Heart right ventricle (tissue), 16 donors: ENCODE data around the gene HMG20B. TPM values are rescaled to one million over a fixed set of nuclear protein-coding genes. Genes with fewer than 3 reads are reported as not detected.

Experiments used
- ATAC-seq, 8 donors: fragments of 200-7000 bp; cut with Tn5 transposase; one replicate each; pipeline ENCODE4 v1.9.1; 2020; ENCODE audit warnings: mild to moderate bottlenecking in 8 of 8, moderate library complexity in 8 of 8, moderate number of reproducible peaks in 1 of 8
- DNase-seq, 2 donors: peaks; one replicate each; pipeline ENCODE4 v3.0.0-alpha.2; 2020
- H3K27ac ChIP-seq, 10 donors: fragments of 200-600 bp; sonication (generic) in 2 of 10; one replicate each; pipeline versions ENCODE4 v1.5.0 to v1.8.0; 2020 to 2022; ENCODE audit warnings: mild to moderate bottlenecking in 3 of 10
- H3K27me3 ChIP-seq, 7 donors: fragments of 200-600 bp; one replicate each; pipeline ENCODE4 v1.8.0; 2021 to 2022; ENCODE audit warnings: mild to moderate bottlenecking in 2 of 7
- H3K36me3 ChIP-seq, 9 donors: fragments of 200-600 bp; sonication (generic) in 1 of 9; one replicate each; pipeline versions ENCODE4 v1.5.0 to v1.8.0; 2020 to 2022; ENCODE audit warnings: mild to moderate bottlenecking in 2 of 9
- H3K4me1 ChIP-seq, 9 donors: fragments of 200-600 bp; sonication (generic) in 1 of 9; one replicate each; pipeline versions ENCODE4 v1.5.0 to v1.8.0; 2020 to 2022; ENCODE audit warnings: mild to moderate bottlenecking in 4 of 9
- H3K4me3 ChIP-seq, 10 donors: fragments of 200-600 bp; sonication (generic) in 2 of 10; one replicate each; pipeline versions ENCODE4 v1.5.0 to v1.8.0; 2020 to 2022; ENCODE audit warnings: mild to moderate bottlenecking in 7 of 10, moderate library complexity in 2 of 10
- H3K9me3 ChIP-seq, 11 donors: fragments of 200-600 bp in 10 of 11; sonication (generic) in 2 of 11; one replicate each; pipeline versions ENCODE4 v1.5.0 to v1.8.0; 2013 to 2022; ENCODE audit warnings: mild to moderate bottlenecking in 2 of 11, control low read depth in 1 of 11, moderate library complexity in 1 of 11
- WGBS, 2 donors: extraction: QIAGEN DNeasy Blood & Tissue Kit; methylation state at CpG; one replicate each; pipeline ENCODE4 v1.1.7; 2013; ENCODE audit warnings: inconsistent platforms in 1 of 2; 5-methylcytosine and 5-hydroxymethylcytosine counted together
- intact Hi-C, 10 donors: fragments of 100-400 bp; cut with DNase I; formaldehyde crosslinking; loops; one replicate each; pipeline versions ENCODE4 v1.11.1 to v1.14.2; 2022
- polyA plus RNA-seq, 2 donors: library from polyadenylated mRNA; stranded (reverse); fragments of 200-250 nt; gene quantifications; one replicate each; pipeline ENCODE4 v1.2.3, GENCODE V29; 2013
- total RNA-seq, 10 donors: library from RNA; stranded (reverse); fragmentation: NEBNext Ultra II Directional in 3 of 10; extraction: Animal tissue kit (Norgen Biotek cat#: 25700) in 3 of 10; gene quantifications; one replicate each; pipeline versions ENCODE4 v1.2.1 to v1.2.4, GENCODE V29; 2021 to 2023
- TF ChIP-seq, protein P1 (sequence below), 9 donors: fragments of 200-600 bp; sonication (generic) in 2 of 9; IDR thresholded peaks; one replicate each; pipeline versions ENCODE4 v1.5.0 to v1.8.0; 2021 to 2022; ENCODE audit warnings: antibody characterized with exemption in 9 of 9, mild to moderate bottlenecking in 5 of 9, moderate library complexity in 1 of 9
- donor health status: Arrhythmogenic right ventricular cardiomyopathy.
- donor health status: ischemic (EF 13 %, LVEDD 7.1; RV severe dilation, severe dysfunction).
- donor health status: healthy with polysubstance abuse.
- donor health status: DM: no; HTN: yes; CAD: no.
- donor health status: DM: no; HTN: no; CAD: no.
- donor health status: ischemic (EF 25% LVEDD 6.9; RV normal size, moderate dysfunction).
- donor health status: ischemic (EF 25% LVEDD 5.7; RV mildly dilated, moderate dysfunction).
- donor health status: healthy.
- donor health status: DM: yes; HTN: yes; CAD: no.
- donor health status: Ischemic cardiomyopathy.
- donor health status: ischemic (EF 35%, LVEDD 5.7; RV mildly dilated, moderate dysfunction).
- donor health status: nonischemic (EF 11% LVEDD 7.7; RV severe dilation, severe dysfunction).
- donor health status: DM: yes; HTN: yes; CAD: no.
- donor health status: PGD.
- donor health status: ischemic (EF 29% LVEDD 5.4; RV normal size, mild dysfunction).
- donor health status: nonischemic (EF 23%, LVEDD 6.1; RV moderate dilation, normal function).

Gene HMG20B
- total and polyA plus RNA-seq, 12 donors, result 19.5 to 73.3 (median 32.0) TPM

GRCh38 chr19:3609779-3610719, 37.3 kb downstream of the HMG20B start:
- Histone ChIP-seq H3K9me3 (no peaks in the 10 kb centered on the region), H3K4me3 (no peak overlapping the region), H3K36me3 (peaks cover 0 to 41% (median 18%) of the 10 kb centered on the region in 9 donors), H3K27ac (peak overlapping the region in 9 of 10 donors; percentile 56 to 95 (median 92)), H3K4me1 (peaks cover 10 to 55% (median 45%) of the 10 kb centered on the region in 9 donors), H3K27me3 (peaks cover 0 to 22% (median 2%) of the 10 kb centered on the region in 7 donors)
- intact Hi-C loops, result loop anchor here in 3 of 10 donors (5.0 to 10.0 kb wide), 3 partner anchors 33 to 295 kb away; no protein-coding TSS in a partner anchor
- WGBS, 2 donors, result 64 to 68% methylated on average over 24 of the region's 24 CpGs
- DNase-seq (peak in 1 of 2 donors; percentile 12), ATAC-seq (no peak)
- TF ChIP-seq, protein P1, sequence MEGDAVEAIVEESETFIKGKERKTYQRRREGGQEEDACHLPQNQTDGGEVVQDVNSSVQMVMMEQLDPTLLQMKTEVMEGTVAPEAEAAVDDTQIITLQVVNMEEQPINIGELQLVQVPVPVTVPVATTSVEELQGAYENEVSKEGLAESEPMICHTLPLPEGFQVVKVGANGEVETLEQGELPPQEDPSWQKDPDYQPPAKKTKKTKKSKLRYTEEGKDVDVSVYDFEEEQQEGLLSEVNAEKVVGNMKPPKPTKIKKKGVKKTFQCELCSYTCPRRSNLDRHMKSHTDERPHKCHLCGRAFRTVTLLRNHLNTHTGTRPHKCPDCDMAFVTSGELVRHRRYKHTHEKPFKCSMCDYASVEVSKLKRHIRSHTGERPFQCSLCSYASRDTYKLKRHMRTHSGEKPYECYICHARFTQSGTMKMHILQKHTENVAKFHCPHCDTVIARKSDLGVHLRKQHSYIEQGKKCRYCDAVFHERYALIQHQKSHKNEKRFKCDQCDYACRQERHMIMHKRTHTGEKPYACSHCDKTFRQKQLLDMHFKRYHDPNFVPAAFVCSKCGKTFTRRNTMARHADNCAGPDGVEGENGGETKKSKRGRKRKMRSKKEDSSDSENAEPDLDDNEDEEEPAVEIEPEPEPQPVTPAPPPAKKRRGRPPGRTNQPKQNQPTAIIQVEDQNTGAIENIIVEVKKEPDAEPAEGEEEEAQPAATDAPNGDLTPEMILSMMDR (IDR thresholded peaks at IDR 0.05), result no peak

DNA sequence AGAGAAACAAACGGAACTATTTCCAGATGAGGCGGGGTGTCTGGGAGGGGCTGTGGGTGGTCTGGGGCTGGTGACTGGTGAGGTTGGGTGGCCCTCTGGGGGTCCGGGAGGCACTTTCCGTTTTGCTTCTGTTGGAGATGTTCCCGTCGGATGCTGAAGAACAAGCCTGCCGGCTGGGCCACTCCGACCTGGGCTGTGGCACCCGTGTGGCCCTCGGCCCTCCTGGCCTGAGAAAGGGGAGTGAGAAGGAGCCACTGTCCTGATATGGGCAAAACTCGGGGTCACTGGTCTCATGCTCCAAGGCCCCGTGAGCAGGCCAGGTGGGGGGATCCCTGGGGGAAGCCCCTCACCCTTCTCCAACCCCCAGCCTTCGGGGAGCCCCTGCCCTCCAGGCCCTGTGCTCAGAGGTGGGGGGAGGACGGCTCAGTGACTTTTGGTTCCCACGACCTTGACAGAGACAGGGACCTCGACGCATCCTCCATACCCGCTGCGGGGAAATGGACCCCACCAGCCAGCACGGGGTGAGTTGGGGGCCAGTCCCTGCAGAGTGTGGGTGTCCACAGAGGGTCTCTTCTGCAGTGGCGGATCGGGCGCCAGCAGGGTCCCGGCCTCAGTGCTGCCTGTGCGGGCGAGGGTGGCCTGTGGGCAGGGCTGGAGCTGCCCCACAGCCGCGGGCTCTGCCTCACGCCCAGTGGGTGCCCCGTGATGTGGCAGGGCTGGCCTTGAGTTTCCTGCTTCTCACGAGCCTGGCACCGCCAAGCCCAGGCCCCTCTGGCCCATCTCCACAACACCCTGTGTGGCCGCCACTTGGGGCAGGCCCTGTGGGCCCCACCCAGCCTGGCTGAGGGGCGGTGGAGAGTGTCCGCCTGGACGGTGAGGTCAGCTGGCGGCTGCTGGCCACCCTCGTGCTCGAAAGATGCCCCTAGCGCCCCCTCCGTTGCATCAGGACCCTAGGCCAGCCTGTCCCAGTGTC, 38.3 kb downstream of the HMG20B start:
- H3K27me3 ChIP-seq, result peaks cover 0 to 16% (median 0%) of the 10 kb centered on the region in 7 donors
- no peaks in the 10 kb centered on the region for H3K9me3 ChIP-seq
- WGBS, 2 donors, result 85% methylated on average over 41 of the region's 41 CpGs
- peaks cover 0 to 49% (median 18%) of the 10 kb centered on the region in 9 donors for H3K36me3 ChIP-seq
- DNase-seq (peak in 1 of 2 donors; percentile 13), ATAC-seq (no peak)
- peak overlapping the region in 8 of 10 donors; percentile 56 to 95 (median 92) for H3K27ac ChIP-seq
- H3K4me3 ChIP-seq, result no peak overlapping the region
- H3K4me1 ChIP-seq, result peaks cover 8 to 49% (median 42%) of the 10 kb centered on the region in 9 donors
- intact Hi-C loops, result loop anchor here in 3 of 10 donors (5.0 to 10.0 kb wide), 3 partner anchors 34 to 296 kb away; no protein-coding TSS in a partner anchor
- TF ChIP-seq, protein P1 (IDR thresholded peaks at IDR 0.05), result no peak

DNA sequence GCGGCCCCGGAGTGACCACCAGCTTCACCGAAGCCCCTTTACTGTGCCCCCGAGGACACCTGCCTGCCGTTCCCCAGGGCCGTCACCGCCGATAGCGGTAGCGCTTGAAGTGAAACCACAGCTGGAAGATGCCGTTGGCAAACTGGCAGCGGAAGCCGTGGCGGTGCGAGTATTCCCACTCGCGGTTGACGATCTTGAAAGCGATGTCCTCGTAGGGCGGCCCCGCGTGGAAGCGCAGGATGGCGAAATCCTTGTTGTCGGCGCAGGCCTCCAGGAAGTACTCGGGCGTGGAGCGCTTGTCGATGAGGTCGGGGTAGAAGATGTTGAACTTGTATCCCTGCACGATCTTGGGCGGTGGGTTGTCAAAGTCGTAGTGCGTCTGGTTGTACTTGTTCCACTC, 39.1 kb downstream of the HMG20B start:
- 95 to 97% methylated on average over 36 of the region's 36 CpGs for WGBS, 2 donors
- peaks cover 7 to 42% (median 38%) of the 10 kb centered on the region in 9 donors for H3K4me1 ChIP-seq
- DNase-seq, result peak in 1 of 2 donors; percentile 10
- peaks cover 0 to 8% (median 0%) of the 10 kb centered on the region in 7 donors for H3K27me3 ChIP-seq
- no peak overlapping the region for H3K27ac ChIP-seq
- TF ChIP-seq, protein P1 (IDR thresholded peaks at IDR 0.05), result no peak
- no peaks in the 10 kb centered on the region for H3K9me3 ChIP-seq
- ATAC-seq, result no peak
- intact Hi-C loops, result loop anchor here in 3 of 10 donors (5.0 to 10.0 kb wide), 3 partner anchors 35 to 297 kb away; no protein-coding TSS in a partner anchor
- no peak overlapping the region for H3K4me3 ChIP-seq
- peaks cover 0 to 57% (median 18%) of the 10 kb centered on the region in 9 donors for H3K36me3 ChIP-seq
